ENCODE results near the gene TRMT44. TPM values are rescaled to one million over a fixed set of nuclear protein-coding genes. Genes with fewer than 3 reads are reported as not detected.

TRMT44 gene
- total RNA-seq, 1 donor from 2014 or later, result 24.5 TPM

- no peaks in the 10 kb centered on the region for H3K27me3 Mint-ChIP-seq (ENCODE audit: unreplicated experiment)
- H3K27ac Mint-ChIP-seq (ENCODE audit: unreplicated experiment), result peak overlapping the region; percentile 65
- H3K4me3 Mint-ChIP-seq (ENCODE audit: unreplicated experiment), result no peak overlapping the region
- peaks cover 29% of the 10 kb centered on the region for H3K4me1 Mint-ChIP-seq (ENCODE audit: unreplicated experiment)
- TF ChIP-seq, protein P1, sequence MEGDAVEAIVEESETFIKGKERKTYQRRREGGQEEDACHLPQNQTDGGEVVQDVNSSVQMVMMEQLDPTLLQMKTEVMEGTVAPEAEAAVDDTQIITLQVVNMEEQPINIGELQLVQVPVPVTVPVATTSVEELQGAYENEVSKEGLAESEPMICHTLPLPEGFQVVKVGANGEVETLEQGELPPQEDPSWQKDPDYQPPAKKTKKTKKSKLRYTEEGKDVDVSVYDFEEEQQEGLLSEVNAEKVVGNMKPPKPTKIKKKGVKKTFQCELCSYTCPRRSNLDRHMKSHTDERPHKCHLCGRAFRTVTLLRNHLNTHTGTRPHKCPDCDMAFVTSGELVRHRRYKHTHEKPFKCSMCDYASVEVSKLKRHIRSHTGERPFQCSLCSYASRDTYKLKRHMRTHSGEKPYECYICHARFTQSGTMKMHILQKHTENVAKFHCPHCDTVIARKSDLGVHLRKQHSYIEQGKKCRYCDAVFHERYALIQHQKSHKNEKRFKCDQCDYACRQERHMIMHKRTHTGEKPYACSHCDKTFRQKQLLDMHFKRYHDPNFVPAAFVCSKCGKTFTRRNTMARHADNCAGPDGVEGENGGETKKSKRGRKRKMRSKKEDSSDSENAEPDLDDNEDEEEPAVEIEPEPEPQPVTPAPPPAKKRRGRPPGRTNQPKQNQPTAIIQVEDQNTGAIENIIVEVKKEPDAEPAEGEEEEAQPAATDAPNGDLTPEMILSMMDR (IDR thresholded peaks at IDR 0.05), result no peak
- no peak for DNase-seq (ENCODE audit: extremely low spot score, unreplicated experiment)
- H3K36me3 Mint-ChIP-seq (ENCODE audit: unreplicated experiment), result peaks cover 24% of the 10 kb centered on the region
- H3K9me3 Mint-ChIP-seq (ENCODE audit: unreplicated experiment), result no peaks in the 10 kb centered on the region
Observed at GRCh38 chr4:8394061-8394519, 46.5 kb upstream of the TRMT44 start.

DNA sequence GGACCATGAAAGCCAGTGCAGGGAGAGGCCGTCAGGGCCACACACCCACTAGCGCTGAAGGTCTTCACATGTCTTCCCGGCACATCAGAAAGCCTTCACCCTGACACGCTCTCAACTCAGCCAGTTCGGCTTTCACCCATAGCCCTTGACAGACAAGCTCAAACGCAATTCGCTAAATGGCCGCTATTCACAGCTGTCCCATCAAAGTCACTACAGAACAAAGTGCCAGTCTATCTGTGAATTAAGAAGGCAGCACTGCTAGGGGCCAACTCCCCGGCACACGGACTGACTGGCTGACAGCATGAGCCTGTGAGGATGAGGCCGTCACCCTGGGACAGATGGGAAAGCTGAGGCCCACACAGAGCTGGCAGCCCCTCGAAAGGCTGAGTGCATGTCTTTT, 45.8 kb upstream of the TRMT44 start:
- H3K4me1 Mint-ChIP-seq (ENCODE audit: unreplicated experiment), result peaks cover 29% of the 10 kb centered on the region
- H3K9me3 Mint-ChIP-seq (ENCODE audit: unreplicated experiment), result no peaks in the 10 kb centered on the region
- TF ChIP-seq, protein P1 (IDR thresholded peaks at IDR 0.05), result no peak
- H3K27me3 Mint-ChIP-seq (ENCODE audit: unreplicated experiment), result no peaks in the 10 kb centered on the region
- no peak overlapping the region for H3K4me3 Mint-ChIP-seq (ENCODE audit: unreplicated experiment)
- H3K36me3 Mint-ChIP-seq (ENCODE audit: unreplicated experiment), result peaks cover 28% of the 10 kb centered on the region
- H3K27ac Mint-ChIP-seq (ENCODE audit: unreplicated experiment), result no peak overlapping the region
- DNase-seq (ENCODE audit: extremely low spot score, unreplicated experiment), result no peak

GRCh38 chr4:8395504-8396296, 44.9 kb upstream of the TRMT44 start:
- TF ChIP-seq, protein P1 (IDR thresholded peaks at IDR 0.05), result no peak
- no peak for DNase-seq (ENCODE audit: extremely low spot score, unreplicated experiment)
- Mint-ChIP-seq H3K27ac (ENCODE audit: unreplicated experiment) (no peak overlapping the region), H3K4me3 (ENCODE audit: unreplicated experiment) (no peak overlapping the region), H3K9me3 (ENCODE audit: unreplicated experiment) (no peaks in the 10 kb centered on the region), H3K27me3 (ENCODE audit: unreplicated experiment) (no peaks in the 10 kb centered on the region), H3K36me3 (ENCODE audit: unreplicated experiment) (peaks cover 26% of the 10 kb centered on the region), H3K4me1 (ENCODE audit: unreplicated experiment) (peaks cover 29% of the 10 kb centered on the region)

- DNase-seq (ENCODE audit: extremely low spot score, unreplicated experiment), result no peak
- H3K27ac Mint-ChIP-seq (ENCODE audit: unreplicated experiment), result no peak overlapping the region
- peaks cover 23% of the 10 kb centered on the region for H3K36me3 Mint-ChIP-seq (ENCODE audit: unreplicated experiment)
- H3K9me3 Mint-ChIP-seq (ENCODE audit: unreplicated experiment), result no peaks in the 10 kb centered on the region
- peaks cover 26% of the 10 kb centered on the region for H3K4me1 Mint-ChIP-seq (ENCODE audit: unreplicated experiment)
- H3K27me3 Mint-ChIP-seq (ENCODE audit: unreplicated experiment), result no peaks in the 10 kb centered on the region
- TF ChIP-seq, protein P1 (IDR thresholded peaks at IDR 0.05), result no peak
- H3K4me3 Mint-ChIP-seq (ENCODE audit: unreplicated experiment), result no peak overlapping the region
Observed at GRCh38 chr4:8396762-8397406, 43.7 kb upstream of the TRMT44 start.

GRCh38 chr4:8398347-8398746, 42.2 kb upstream of the TRMT44 start:
- H3K4me3 Mint-ChIP-seq (ENCODE audit: unreplicated experiment), result no peak overlapping the region
- H3K9me3 Mint-ChIP-seq (ENCODE audit: unreplicated experiment), result no peaks in the 10 kb centered on the region
- no peak for DNase-seq (ENCODE audit: extremely low spot score, unreplicated experiment)
- no peaks in the 10 kb centered on the region for H3K27me3 Mint-ChIP-seq (ENCODE audit: unreplicated experiment)
- peaks cover 23% of the 10 kb centered on the region for H3K36me3 Mint-ChIP-seq (ENCODE audit: unreplicated experiment)
- H3K27ac Mint-ChIP-seq (ENCODE audit: unreplicated experiment), result no peak overlapping the region
- peaks cover 17% of the 10 kb centered on the region for H3K4me1 Mint-ChIP-seq (ENCODE audit: unreplicated experiment)
- TF ChIP-seq, protein P1 (IDR thresholded peaks at IDR 0.05), result no peak

Data from osteocyte (in vitro differentiated cells).